HCT116 (cell line): ENCODE data around the gene DDX10. TPM values are rescaled to one million over a fixed set of nuclear protein-coding genes. Genes with fewer than 3 reads are reported as not detected.

ENCODE experiments used
- ATAC-seq: fragments of 200-7000 bp; cut with Tn5 transposase; 2 replicates; pipeline ENCODE4 v1.9.1; 2020; ENCODE audit warnings: mild to moderate bottlenecking, moderate library complexity
- BruUV-seq: library from RNA; stranded (reverse); fragments of 400-500 nt; replicated peaks from 2 replicates; lab custom pipeline; 2021; lab: Mats Ljungman, UMichigan
- CTCF ChIA-PET: fragments of 300-600 bp; sonication (Branson Sonifier 250); formaldehyde crosslinking; loops from one replicate; lab custom pipeline; 2021; ENCODE audit warnings: antibody characterized with exemption; lab: Charles Lee
- POLR2A ChIA-PET: fragments of 300-600, 350-600 bp; sonication (Branson Sonifier 250); formaldehyde crosslinking; loops from one replicate; lab custom pipeline; 2021; ENCODE audit warnings: antibody characterized with exemption; lab: Charles Lee
- RAD21 ChIA-PET, 2 experiments: fragments of 300-600 bp; sonication (Branson Sonifier 250); formaldehyde crosslinking; loops; one replicate each; lab custom pipeline; 2023; ENCODE audit warnings: low total read pairs in 2 of 2; ENCODE audit not compliant: uncharacterized antibody in 2 of 2, unreplicated experiment in 2 of 2, low non-redundant PET in 1 of 2; lab: Charles Lee
- DNase-seq: peaks from one replicate; pipeline ENCODE4 v3.0.0-alpha.2; 2010; ENCODE audit warnings: low read depth, low spot score
- H2AFZ ChIP-seq: fragments of 200-600 bp; shearing (Covaris generic), sonication (generic); 2 replicates; pipeline ENCODE4 v1.6.1; 2017; ENCODE audit warnings: low read depth, mixed run types, mixed read lengths, antibody characterized with exemption, low read length; ENCODE audit not compliant: poor library complexity, severe bottlenecking
- H3K27ac ChIP-seq: 2 replicates; pipeline ENCODE4 v1.5.1; 2012; ENCODE audit warnings: low read depth, low read length
- H3K27me3 ChIP-seq: fragments of 200-600 bp; sonication (generic); 2 replicates; pipeline ENCODE4 v1.6.1; 2016; ENCODE audit warnings: mixed run types, low read length, mixed read lengths; ENCODE audit not compliant: insufficient read depth
- H3K36me3 ChIP-seq, 2 experiments: fragments of 200-500 bp in 1 of 2; fragments of 200-600 bp in 1 of 2; sonication (Bioruptor generic) in 1 of 2; sonication (generic) in 1 of 2; 2 replicates each; pipeline versions ENCODE4 v1.5.1 to v1.6.1; 2014 to 2016; ENCODE audit warnings: low read length in 2 of 2, inconsistent platforms in 1 of 2, mixed read lengths in 1 of 2, mixed run types in 1 of 2; ENCODE audit not compliant: insufficient read depth in 2 of 2, control insufficient read depth in 1 of 2
- H3K4me1 ChIP-seq, 2 experiments: fragments of 200-600 bp in 1 of 2; sonication (generic) in 1 of 2; 2 replicates each; pipeline versions ENCODE4 v1.5.1 to v1.6.1; 2012 to 2017; ENCODE audit warnings: low read length in 2 of 2, inconsistent platforms in 1 of 2, mild to moderate bottlenecking in 1 of 2, mixed read lengths in 1 of 2, mixed run types in 1 of 2, moderate library complexity in 1 of 2; ENCODE audit not compliant: insufficient read depth in 2 of 2, control insufficient read depth in 1 of 2
- H3K4me2 ChIP-seq: fragments of 200-600 bp; sonication (generic); 2 replicates; pipeline ENCODE4 v1.6.1; 2017; ENCODE audit warnings: mixed run types, low read length, mixed read lengths
- H3K4me3 ChIP-seq, 2 experiments: fragments of 200-600 bp in 1 of 2; sonication (generic) in 1 of 2; replicated peaks in 1 of 2; 2 replicates each; pipeline ENCODE4 v1.5.1; 2011 to 2016; ENCODE audit warnings: low read length in 2 of 2, control low read depth in 1 of 2, low read depth in 1 of 2, mild to moderate bottlenecking in 1 of 2, mixed read lengths in 1 of 2, mixed run types in 1 of 2
- H3K79me2 ChIP-seq: fragments of 200-600 bp; sonication (generic); 2 replicates; pipeline ENCODE4 v1.6.1; 2017; ENCODE audit warnings: mild to moderate bottlenecking, mixed run types, low read length, moderate library complexity, mixed read lengths; ENCODE audit not compliant: insufficient read depth
- H3K9ac ChIP-seq: fragments of 200-600 bp; sonication (generic); 2 replicates; pipeline ENCODE4 v1.6.1; 2016; ENCODE audit warnings: low read length, mixed read lengths
- H3K9me2 ChIP-seq: fragments of 200-600 bp; sonication (generic), shearing (Covaris generic); 2 replicates; pipeline ENCODE4 v1.6.1; 2017; ENCODE audit warnings: mixed run types, mild to moderate bottlenecking, moderate library complexity; ENCODE audit not compliant: insufficient read depth
- H3K9me3 ChIP-seq, 2 experiments: fragments of 200-500 bp in 1 of 2; fragments of 200-600 bp in 1 of 2; sonication (Bioruptor generic) in 1 of 2; sonication (generic) in 1 of 2; 2 replicates each; pipeline ENCODE4 v1.6.1; 2014 to 2017; ENCODE audit warnings: low read length in 2 of 2, mixed read lengths in 2 of 2, inconsistent platforms in 1 of 2, low read depth in 1 of 2, mild to moderate bottlenecking in 1 of 2, mixed run types in 1 of 2, moderate library complexity in 1 of 2; ENCODE audit not compliant: control insufficient read depth in 1 of 2, insufficient read depth in 1 of 2
- H4K20me1 ChIP-seq: fragments of 200-600 bp; sonication (generic), shearing (Covaris generic); 2 replicates; pipeline ENCODE4 v1.6.1; 2017; ENCODE audit warnings: mixed run types, mild to moderate bottlenecking, moderate library complexity; ENCODE audit not compliant: insufficient read depth
- ATF3 ChIP-seq: IDR thresholded peaks from 2 replicates; pipeline ENCODE4 v1.6.1; 2012
- CBX3 ChIP-seq: IDR thresholded peaks from 2 replicates; pipeline ENCODE4 v1.6.1; 2012; ENCODE audit warnings: low read depth
- EZH2phosphoT487 ChIP-seq: fragments of 200-600 bp; IDR thresholded peaks from 2 replicates; pipeline ENCODE4 v1.6.1; 2018; ENCODE audit warnings: antibody characterized with exemption, borderline replicate concordance
- POLR2A ChIP-seq: IDR thresholded peaks from 2 replicates; pipeline ENCODE4 v1.7.0; 2011; ENCODE audit warnings: borderline replicate concordance; ENCODE audit not compliant: insufficient read depth, insufficient read length; ENCODE audit errors: extremely low read depth
- RAD21 ChIP-seq: IDR thresholded peaks from 2 replicates; pipeline ENCODE4 v1.6.1; 2012; ENCODE audit warnings: low read depth, mild to moderate bottlenecking
- SP1 ChIP-seq: IDR thresholded peaks from 2 replicates; pipeline ENCODE4 v1.6.1; 2012; ENCODE audit warnings: low read depth
- TCF7L2 ChIP-seq: IDR thresholded peaks from 2 replicates; pipeline ENCODE4 v1.7.0; 2011; ENCODE audit warnings: borderline replicate concordance, inconsistent platforms; ENCODE audit not compliant: insufficient read depth, insufficient read length; ENCODE audit errors: extremely low read depth
- ZBTB33 ChIP-seq: IDR thresholded peaks from 2 replicates; pipeline ENCODE4 v1.6.1; 2011; ENCODE audit warnings: mild to moderate bottlenecking, low read length, moderate library complexity; ENCODE audit not compliant: insufficient replicate concordance; ENCODE audit errors: extremely low read depth
- ZFX ChIP-seq: fragments of 450-650 bp; IDR thresholded peaks from 2 replicates; pipeline ENCODE4 v1.6.1; 2017
- ZNF274 ChIP-seq: fragments of 200-500 bp; sonication (Bioruptor generic); IDR thresholded peaks from 2 replicates; pipeline ENCODE4 v1.6.1; 2014; ENCODE audit warnings: mild to moderate bottlenecking, low read depth, low read length, inconsistent platforms
- intact Hi-C: fragments of 100-400 bp; cut with micrococcal nuclease; formaldehyde crosslinking; loops from 2 replicates; pipeline ENCODE4 v1.10.0; 2022
- total RNA-seq: library from RNA; stranded (reverse); gene quantifications from one replicate; pipeline ENCODE4 v1.2.1, GENCODE V29; 2021; ENCODE audit not compliant: unreplicated experiment
- TF ChIP-seq, protein P1 (sequence below): IDR thresholded peaks from 2 replicates; pipeline ENCODE4 v1.6.1; 2012; ENCODE audit warnings: low read depth
- TF ChIP-seq, protein P2 (sequence below): IDR thresholded peaks from 2 replicates; pipeline ENCODE4 v1.6.1; 2012

The DDX10 gene
- total RNA-seq, 1 experiment from 2014 or later = 66.5 TPM

DNA sequence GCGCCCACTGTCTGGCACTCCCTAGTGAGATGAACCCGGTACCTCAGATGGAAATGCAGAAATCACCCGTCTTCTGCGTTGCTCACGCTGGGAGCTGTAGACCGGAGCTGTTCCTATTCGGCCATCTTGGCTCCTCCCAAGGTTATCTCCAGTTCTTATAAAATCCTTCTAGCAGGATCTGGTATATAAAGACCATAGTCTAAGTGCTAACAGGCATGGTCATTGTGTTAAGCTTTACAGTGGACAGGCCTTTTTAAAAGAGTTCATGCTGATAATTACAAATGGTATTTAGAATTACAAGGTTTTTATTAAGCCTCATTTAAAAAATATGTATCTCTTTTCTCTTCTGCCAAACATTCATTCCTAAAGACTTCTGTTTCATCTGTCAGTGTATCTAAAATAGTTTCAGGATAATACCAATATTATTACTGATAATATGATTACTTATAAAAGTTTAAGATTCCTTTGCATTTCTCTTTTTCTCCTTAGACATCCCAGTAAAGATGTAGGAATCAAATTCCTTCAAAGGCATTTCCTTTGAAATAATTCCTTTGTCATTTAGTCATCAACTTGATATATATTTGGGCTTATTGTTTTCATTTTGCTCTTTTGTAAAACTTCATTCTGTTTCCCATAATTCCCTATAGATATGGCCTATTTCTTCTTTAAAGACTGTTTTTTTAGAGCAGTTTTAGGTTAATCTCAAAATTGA lies 20.7 kb downstream of the DDX10 start:
- H3K9ac ChIP-seq = no peak overlapping the region

More for the DNA sequence above, 20.7 kb downstream of the DDX10 start:
- TF ChIP-seq ZBTB33 (no peak), SP1 (no peak), ATF3 (no peak), CBX3 (no peak), ZFX (no peak), ZNF274 (no peak), POLR2A (no peak), RAD21 (no peak), TCF7L2 (no peak), EZH2phosphoT487 (no peak)
- TF ChIP-seq, protein P1, sequence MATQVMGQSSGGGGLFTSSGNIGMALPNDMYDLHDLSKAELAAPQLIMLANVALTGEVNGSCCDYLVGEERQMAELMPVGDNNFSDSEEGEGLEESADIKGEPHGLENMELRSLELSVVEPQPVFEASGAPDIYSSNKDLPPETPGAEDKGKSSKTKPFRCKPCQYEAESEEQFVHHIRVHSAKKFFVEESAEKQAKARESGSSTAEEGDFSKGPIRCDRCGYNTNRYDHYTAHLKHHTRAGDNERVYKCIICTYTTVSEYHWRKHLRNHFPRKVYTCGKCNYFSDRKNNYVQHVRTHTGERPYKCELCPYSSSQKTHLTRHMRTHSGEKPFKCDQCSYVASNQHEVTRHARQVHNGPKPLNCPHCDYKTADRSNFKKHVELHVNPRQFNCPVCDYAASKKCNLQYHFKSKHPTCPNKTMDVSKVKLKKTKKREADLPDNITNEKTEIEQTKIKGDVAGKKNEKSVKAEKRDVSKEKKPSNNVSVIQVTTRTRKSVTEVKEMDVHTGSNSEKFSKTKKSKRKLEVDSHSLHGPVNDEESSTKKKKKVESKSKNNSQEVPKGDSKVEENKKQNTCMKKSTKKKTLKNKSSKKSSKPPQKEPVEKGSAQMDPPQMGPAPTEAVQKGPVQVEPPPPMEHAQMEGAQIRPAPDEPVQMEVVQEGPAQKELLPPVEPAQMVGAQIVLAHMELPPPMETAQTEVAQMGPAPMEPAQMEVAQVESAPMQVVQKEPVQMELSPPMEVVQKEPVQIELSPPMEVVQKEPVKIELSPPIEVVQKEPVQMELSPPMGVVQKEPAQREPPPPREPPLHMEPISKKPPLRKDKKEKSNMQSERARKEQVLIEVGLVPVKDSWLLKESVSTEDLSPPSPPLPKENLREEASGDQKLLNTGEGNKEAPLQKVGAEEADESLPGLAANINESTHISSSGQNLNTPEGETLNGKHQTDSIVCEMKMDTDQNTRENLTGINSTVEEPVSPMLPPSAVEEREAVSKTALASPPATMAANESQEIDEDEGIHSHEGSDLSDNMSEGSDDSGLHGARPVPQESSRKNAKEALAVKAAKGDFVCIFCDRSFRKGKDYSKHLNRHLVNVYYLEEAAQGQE = no peak
- TF ChIP-seq, protein P2, sequence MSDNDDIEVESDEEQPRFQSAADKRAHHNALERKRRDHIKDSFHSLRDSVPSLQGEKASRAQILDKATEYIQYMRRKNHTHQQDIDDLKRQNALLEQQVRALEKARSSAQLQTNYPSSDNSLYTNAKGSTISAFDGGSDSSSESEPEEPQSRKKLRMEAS = no peak
- DNase-seq = no peak
- peaks cover 11 to 19% of the 10 kb centered on the region in 2 experiments; a peak in 3 of 4 replicates for H3K36me3 ChIP-seq
- CTCF ChIA-PET = interaction anchor here (0.9 kb wide), 1 partner anchor 49 kb away, joined by 3 read pairs; no protein-coding TSS in a partner anchor
- no peaks in the 10 kb centered on the region for H3K9me3 ChIP-seq
- H3K4me1 ChIP-seq = no peaks in the 10 kb centered on the region
- H2AFZ ChIP-seq = no peak overlapping the region
- no TSS peak for BruUV-seq
- POLR2A ChIA-PET = no interaction called here
- no peaks in the 10 kb centered on the region for H3K9me2 ChIP-seq
- intact Hi-C loops = no loop called here
- no peak overlapping the region for H3K4me2 ChIP-seq
- no peaks in the 10 kb centered on the region for H3K27me3 ChIP-seq
- H4K20me1 ChIP-seq = 0 out of 2 replicates have a peak, but pooled peaks cover 3% of the 10 kb centered on the region
- ATAC-seq = no peak
- no peak overlapping the region for H3K27ac ChIP-seq
- RAD21 ChIA-PET = no interaction called here
- H3K4me3 ChIP-seq = no peak overlapping the region
- peaks cover 54% of the 10 kb centered on the region for H3K79me2 ChIP-seq
